HCT116 (cell line): ENCODE results near the gene PPP6C. TPM values are rescaled to one million over a fixed set of nuclear protein-coding genes. Genes with fewer than 3 reads are reported as not detected.

Source experiments
- ATAC-seq: fragments of 200-7000 bp; cut with Tn5 transposase; 2 replicates; pipeline ENCODE4 v1.9.1; 2020; ENCODE audit warnings: mild to moderate bottlenecking, moderate library complexity
- BruUV-seq: library from RNA; stranded (reverse); fragments of 400-500 nt; replicated peaks from 2 replicates; lab custom pipeline; 2021; lab: Mats Ljungman, UMichigan
- CTCF ChIA-PET: fragments of 300-600 bp; sonication (Branson Sonifier 250); formaldehyde crosslinking; loops from one replicate; lab custom pipeline; 2021; ENCODE audit warnings: antibody characterized with exemption; lab: Charles Lee
- POLR2A ChIA-PET: fragments of 300-600, 350-600 bp; sonication (Branson Sonifier 250); formaldehyde crosslinking; loops from one replicate; lab custom pipeline; 2021; ENCODE audit warnings: antibody characterized with exemption; lab: Charles Lee
- RAD21 ChIA-PET, 2 experiments: fragments of 300-600 bp; sonication (Branson Sonifier 250); formaldehyde crosslinking; loops; one replicate each; lab custom pipeline; 2023; ENCODE audit warnings: low total read pairs in 2 of 2; ENCODE audit not compliant: uncharacterized antibody in 2 of 2, unreplicated experiment in 2 of 2, low non-redundant PET in 1 of 2; lab: Charles Lee
- DNase-seq: peaks from one replicate; pipeline ENCODE4 v3.0.0-alpha.2; 2010; ENCODE audit warnings: low read depth, low spot score
- H2AFZ ChIP-seq: fragments of 200-600 bp; shearing (Covaris generic), sonication (generic); 2 replicates; pipeline ENCODE4 v1.6.1; 2017; ENCODE audit warnings: low read depth, mixed run types, mixed read lengths, antibody characterized with exemption, low read length; ENCODE audit not compliant: poor library complexity, severe bottlenecking
- H3K27ac ChIP-seq: 2 replicates; pipeline ENCODE4 v1.5.1; 2012; ENCODE audit warnings: low read depth, low read length
- H3K27me3 ChIP-seq: fragments of 200-600 bp; sonication (generic); 2 replicates; pipeline ENCODE4 v1.6.1; 2016; ENCODE audit warnings: mixed run types, low read length, mixed read lengths; ENCODE audit not compliant: insufficient read depth
- H3K36me3 ChIP-seq, 2 experiments: fragments of 200-500 bp in 1 of 2; fragments of 200-600 bp in 1 of 2; sonication (Bioruptor generic) in 1 of 2; sonication (generic) in 1 of 2; 2 replicates each; pipeline versions ENCODE4 v1.5.1 to v1.6.1; 2014 to 2016; ENCODE audit warnings: low read length in 2 of 2, inconsistent platforms in 1 of 2, mixed read lengths in 1 of 2, mixed run types in 1 of 2; ENCODE audit not compliant: insufficient read depth in 2 of 2, control insufficient read depth in 1 of 2
- H3K4me1 ChIP-seq, 2 experiments: fragments of 200-600 bp in 1 of 2; sonication (generic) in 1 of 2; 2 replicates each; pipeline versions ENCODE4 v1.5.1 to v1.6.1; 2012 to 2017; ENCODE audit warnings: low read length in 2 of 2, inconsistent platforms in 1 of 2, mild to moderate bottlenecking in 1 of 2, mixed read lengths in 1 of 2, mixed run types in 1 of 2, moderate library complexity in 1 of 2; ENCODE audit not compliant: insufficient read depth in 2 of 2, control insufficient read depth in 1 of 2
- H3K4me2 ChIP-seq: fragments of 200-600 bp; sonication (generic); 2 replicates; pipeline ENCODE4 v1.6.1; 2017; ENCODE audit warnings: mixed run types, low read length, mixed read lengths
- H3K4me3 ChIP-seq, 2 experiments: fragments of 200-600 bp in 1 of 2; sonication (generic) in 1 of 2; replicated peaks in 1 of 2; 2 replicates each; pipeline ENCODE4 v1.5.1; 2011 to 2016; ENCODE audit warnings: low read length in 2 of 2, control low read depth in 1 of 2, low read depth in 1 of 2, mild to moderate bottlenecking in 1 of 2, mixed read lengths in 1 of 2, mixed run types in 1 of 2
- H3K79me2 ChIP-seq: fragments of 200-600 bp; sonication (generic); 2 replicates; pipeline ENCODE4 v1.6.1; 2017; ENCODE audit warnings: mild to moderate bottlenecking, mixed run types, low read length, moderate library complexity, mixed read lengths; ENCODE audit not compliant: insufficient read depth
- H3K9ac ChIP-seq: fragments of 200-600 bp; sonication (generic); 2 replicates; pipeline ENCODE4 v1.6.1; 2016; ENCODE audit warnings: low read length, mixed read lengths
- H3K9me2 ChIP-seq: fragments of 200-600 bp; sonication (generic), shearing (Covaris generic); 2 replicates; pipeline ENCODE4 v1.6.1; 2017; ENCODE audit warnings: mixed run types, mild to moderate bottlenecking, moderate library complexity; ENCODE audit not compliant: insufficient read depth
- H3K9me3 ChIP-seq, 2 experiments: fragments of 200-500 bp in 1 of 2; fragments of 200-600 bp in 1 of 2; sonication (Bioruptor generic) in 1 of 2; sonication (generic) in 1 of 2; 2 replicates each; pipeline ENCODE4 v1.6.1; 2014 to 2017; ENCODE audit warnings: low read length in 2 of 2, mixed read lengths in 2 of 2, inconsistent platforms in 1 of 2, low read depth in 1 of 2, mild to moderate bottlenecking in 1 of 2, mixed run types in 1 of 2, moderate library complexity in 1 of 2; ENCODE audit not compliant: control insufficient read depth in 1 of 2, insufficient read depth in 1 of 2
- H4K20me1 ChIP-seq: fragments of 200-600 bp; sonication (generic), shearing (Covaris generic); 2 replicates; pipeline ENCODE4 v1.6.1; 2017; ENCODE audit warnings: mixed run types, mild to moderate bottlenecking, moderate library complexity; ENCODE audit not compliant: insufficient read depth
- ATF3 ChIP-seq: IDR thresholded peaks from 2 replicates; pipeline ENCODE4 v1.6.1; 2012
- CEBPB ChIP-seq: IDR thresholded peaks from 2 replicates; pipeline ENCODE4 v1.6.1; 2012; ENCODE audit warnings: low read depth
- CTCF ChIP-seq, 3 experiments: fragments of 200-600 bp in 1 of 3; sonication (generic) in 1 of 3; IDR thresholded peaks in 2 of 3; conservative IDR thresholded peaks in 1 of 3; 2 replicates each; pipeline ENCODE4 v1.5.1; 2012 to 2017; ENCODE audit warnings: low read depth in 2 of 3, low read length in 2 of 3, antibody characterized with exemption in 1 of 3, borderline replicate concordance in 1 of 3, control low read depth in 1 of 3, mild to moderate bottlenecking in 1 of 3, mixed read lengths in 1 of 3, mixed run types in 1 of 3, moderate library complexity in 1 of 3; ENCODE audit not compliant: insufficient read depth in 1 of 3
- ELF1 ChIP-seq: IDR thresholded peaks from 2 replicates; pipeline ENCODE4 v1.6.1; 2012; ENCODE audit warnings: low read depth, borderline replicate concordance
- EZH2 ChIP-seq: fragments of 200-600 bp; sonication (generic); IDR thresholded peaks from 2 replicates; pipeline ENCODE4 v1.6.1; 2017; ENCODE audit warnings: antibody characterized with exemption, mixed run types
- EZH2phosphoT487 ChIP-seq: fragments of 200-600 bp; IDR thresholded peaks from 2 replicates; pipeline ENCODE4 v1.6.1; 2018; ENCODE audit warnings: antibody characterized with exemption, borderline replicate concordance
- JUND ChIP-seq: IDR thresholded peaks from 2 replicates; pipeline ENCODE4 v1.6.1; 2012
- MAX ChIP-seq: IDR thresholded peaks from 2 replicates; pipeline ENCODE4 v1.6.1; 2012
- POLR2A ChIP-seq: IDR thresholded peaks from 2 replicates; pipeline ENCODE4 v1.7.0; 2011; ENCODE audit warnings: borderline replicate concordance; ENCODE audit not compliant: insufficient read depth, insufficient read length; ENCODE audit errors: extremely low read depth
- POLR2AphosphoS5 ChIP-seq: IDR thresholded peaks from 2 replicates; pipeline ENCODE4 v1.6.1; 2011; ENCODE audit warnings: mild to moderate bottlenecking, low read depth, low read length, moderate library complexity
- RAD21 ChIP-seq: IDR thresholded peaks from 2 replicates; pipeline ENCODE4 v1.6.1; 2012; ENCODE audit warnings: low read depth, mild to moderate bottlenecking
- REST ChIP-seq: IDR thresholded peaks from 2 replicates; pipeline ENCODE4 v1.6.1; 2012; ENCODE audit warnings: low read depth
- SIN3A ChIP-seq: IDR thresholded peaks from 2 replicates; pipeline ENCODE4 v1.6.1; 2012; ENCODE audit warnings: low read depth
- SP1 ChIP-seq: IDR thresholded peaks from 2 replicates; pipeline ENCODE4 v1.6.1; 2012; ENCODE audit warnings: low read depth
- TCF7L2 ChIP-seq: IDR thresholded peaks from 2 replicates; pipeline ENCODE4 v1.7.0; 2011; ENCODE audit warnings: borderline replicate concordance, inconsistent platforms; ENCODE audit not compliant: insufficient read depth, insufficient read length; ENCODE audit errors: extremely low read depth
- YY1 ChIP-seq: IDR thresholded peaks from 2 replicates; pipeline ENCODE4 v1.6.1; 2011; ENCODE audit warnings: low read length, low read depth, moderate library complexity, mild to moderate bottlenecking; ENCODE audit not compliant: insufficient replicate concordance; ENCODE audit errors: extremely low read depth
- ZBTB33 ChIP-seq: IDR thresholded peaks from 2 replicates; pipeline ENCODE4 v1.6.1; 2011; ENCODE audit warnings: mild to moderate bottlenecking, low read length, moderate library complexity; ENCODE audit not compliant: insufficient replicate concordance; ENCODE audit errors: extremely low read depth
- ZFX ChIP-seq: fragments of 450-650 bp; IDR thresholded peaks from 2 replicates; pipeline ENCODE4 v1.6.1; 2017
- intact Hi-C: fragments of 100-400 bp; cut with micrococcal nuclease; formaldehyde crosslinking; loops from 2 replicates; pipeline ENCODE4 v1.10.0; 2022
- total RNA-seq: library from RNA; stranded (reverse); gene quantifications from one replicate; pipeline ENCODE4 v1.2.1, GENCODE V29; 2021; ENCODE audit not compliant: unreplicated experiment

The PPP6C gene
- total RNA-seq, 1 experiment from 2014 or later: 35.4 TPM

- CTCF ChIA-PET: no interaction called here
- intact Hi-C loops: no loop called here
Measured at GRCh38 chr9:125147401-125147951, 42.1 kb downstream of the PPP6C start.

More at GRCh38 chr9:125147401-125147951, 42.1 kb downstream of the PPP6C start:
- H3K79me2 ChIP-seq: 0 out of 2 replicates have a peak, but pooled peaks cover under 1% of the 10 kb centered on the region
- H3K9me2 ChIP-seq: no peaks in the 10 kb centered on the region
- ChIA-PET POLR2A (no interaction called here), RAD21 (no interaction called here)
- H2AFZ ChIP-seq: no peak overlapping the region
- H3K9me3 ChIP-seq: no peaks in the 10 kb centered on the region
- DNase-seq: no peak
- peaks cover 9 to 13% of the 10 kb centered on the region in 2 experiments; a peak in 2 of 4 replicates for H3K36me3 ChIP-seq
- H3K4me2 ChIP-seq: no peak overlapping the region
- H3K4me3 ChIP-seq: no peak overlapping the region
- no peak overlapping the region for H3K27ac ChIP-seq
- H3K27me3 ChIP-seq: no peaks in the 10 kb centered on the region
- no TSS peak for BruUV-seq
- H3K9ac ChIP-seq: no peak overlapping the region
- H4K20me1 ChIP-seq: no peaks in the 10 kb centered on the region; the same call in 1 of the 2 replicates
- TF ChIP-seq ATF3: no peak
- no peak for TF ChIP-seq YY1
- no peak for TF ChIP-seq EZH2phosphoT487
- TF ChIP-seq TCF7L2: no peak
- no peak for TF ChIP-seq SIN3A
- TF ChIP-seq MAX: no peak
- no peak for TF ChIP-seq ZBTB33
- TF ChIP-seq JUND: no peak
- TF ChIP-seq RAD21: no peak
- no peak for TF ChIP-seq REST
- no peak for TF ChIP-seq ZFX
- no peak for TF ChIP-seq CTCF (IDR thresholded peaks at IDR 0.05 in 2 of 3, conservative IDR thresholded peaks at IDR 0.05 in 1 of 3; ENCODE audit: borderline replicate concordance in 1 of 3, insufficient read depth in 1 of 3, low read depth in 2 of 3, low read length in 2 of 3)
- TF ChIP-seq EZH2: no peak
- TF ChIP-seq CEBPB: no peak
- TF ChIP-seq POLR2AphosphoS5: no peak
- no peak for TF ChIP-seq SP1
- TF ChIP-seq POLR2A: no peak
- no peak for TF ChIP-seq ELF1
- ATAC-seq: no peak
- H3K4me1 ChIP-seq: peaks cover 3 to 8% of the 10 kb centered on the region in 2 experiments; a peak in 3 of 4 replicates
